SJSA1 (cell line): Measurements from ENCODE around the gene PPA2. TPM values are rescaled to one million over a fixed set of nuclear protein-coding genes. Genes with fewer than 3 reads are reported as not detected.
"Not testable (repeated sequence)": the region's sequence is repeated elsewhere in the genome, so short reads cannot be mapped to it uniquely, and the experiment has no call there.

Experiments
- DNase-seq, 2 experiments: peaks; one replicate each; pipeline ENCODE4 v3.0.0-alpha.2; 2015 to 2020; ENCODE audit warnings: low spot score in 2 of 2, low read depth in 1 of 2
- H3K27ac ChIP-seq: fragments of 250-450 bp; sonication (Bioruptor Pico); 2 replicates; pipeline ENCODE4 v1.5.1; 2020; ENCODE audit warnings: mild to moderate bottlenecking, moderate library complexity
- H3K27me3 ChIP-seq: fragments of 250-450 bp; sonication (Bioruptor Pico); replicated peaks from 2 replicates; pipeline ENCODE4 v1.5.1; 2020; ENCODE audit warnings: mild to moderate bottlenecking, moderate library complexity
- H3K36me3 ChIP-seq: fragments of 250-450 bp; sonication (Bioruptor Pico); 2 replicates; pipeline ENCODE4 v1.5.1; 2020; ENCODE audit warnings: mild to moderate bottlenecking
- H3K4me1 ChIP-seq: fragments of 250-450 bp; sonication (Bioruptor Pico); replicated peaks from 2 replicates; pipeline ENCODE4 v1.6.1; 2021; ENCODE audit warnings: mild to moderate bottlenecking
- H3K4me3 ChIP-seq: fragments of 250-450 bp; sonication (Bioruptor Pico); 2 replicates; pipeline ENCODE4 v1.5.1; 2020; ENCODE audit warnings: mild to moderate bottlenecking
- H3K9me3 ChIP-seq: fragments of 250-450 bp; sonication (Bioruptor Pico); replicated peaks from 2 replicates; pipeline ENCODE4 v1.5.1; 2020; ENCODE audit warnings: mild to moderate bottlenecking
- total RNA-seq: library from RNA; depleted of rRNA; stranded (reverse); fragments of >200 nt; shearing (Covaris generic); gene quantifications from 2 replicates; pipeline ENCODE4 v1.2.3, GENCODE V29; 2014

Gene PPA2
- total RNA-seq, 1 experiment from 2014 or later: 104 TPM

DNA sequence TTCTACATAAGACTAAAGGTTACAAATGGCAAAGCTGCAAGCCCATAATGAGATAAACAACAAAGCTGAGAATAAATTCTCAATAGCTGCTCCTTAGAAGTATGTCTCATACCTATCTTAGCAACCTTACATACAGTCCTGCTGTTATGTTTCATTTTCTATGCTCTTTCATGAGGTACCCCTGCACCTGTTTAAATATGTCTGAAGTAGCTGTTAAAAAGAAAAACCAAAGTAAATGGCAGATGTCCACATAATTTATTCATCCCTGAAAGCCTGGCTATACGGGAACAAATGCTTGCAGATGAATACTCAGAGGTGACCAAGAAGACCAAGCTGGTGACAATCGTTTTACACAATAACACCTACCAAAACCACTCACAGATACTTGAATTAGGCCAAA is 22.5 kb downstream of the PPA2 start:
- H3K4me3 ChIP-seq: no peak overlapping the region

DNA sequence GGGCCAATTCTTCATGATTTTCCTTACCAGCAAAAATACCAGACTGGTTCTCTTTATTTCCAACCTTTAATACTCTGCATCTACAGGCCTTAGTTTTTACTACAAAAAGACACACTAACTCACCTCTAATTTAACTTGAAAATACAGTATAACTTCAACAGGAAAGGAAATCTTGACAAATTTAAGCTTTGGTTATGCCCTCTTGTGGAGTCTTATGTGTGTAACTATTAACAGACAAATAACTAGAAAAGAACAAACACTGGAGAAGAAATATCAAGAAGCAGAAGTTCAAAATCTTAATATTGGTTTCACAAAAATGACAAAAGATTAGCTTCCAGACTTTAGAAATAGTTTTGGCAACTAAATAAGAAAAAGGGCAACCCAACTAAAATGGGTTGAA is 33.0 kb downstream of the PPA2 start:
- no peaks in the 10 kb centered on the region for H3K27me3 ChIP-seq
- peaks cover 7% of the 10 kb centered on the region for H3K36me3 ChIP-seq
- no peak for DNase-seq

More for the DNA sequence above, 22.5 kb downstream of the PPA2 start:
- Histone ChIP-seq H3K36me3 (peaks cover 11% of the 10 kb centered on the region), H3K4me1 (no peaks in the 10 kb centered on the region), H3K27ac (no peak overlapping the region), H3K27me3 (no peaks in the 10 kb centered on the region), H3K9me3 (no peaks in the 10 kb centered on the region)
- no peak for DNase-seq

DNA sequence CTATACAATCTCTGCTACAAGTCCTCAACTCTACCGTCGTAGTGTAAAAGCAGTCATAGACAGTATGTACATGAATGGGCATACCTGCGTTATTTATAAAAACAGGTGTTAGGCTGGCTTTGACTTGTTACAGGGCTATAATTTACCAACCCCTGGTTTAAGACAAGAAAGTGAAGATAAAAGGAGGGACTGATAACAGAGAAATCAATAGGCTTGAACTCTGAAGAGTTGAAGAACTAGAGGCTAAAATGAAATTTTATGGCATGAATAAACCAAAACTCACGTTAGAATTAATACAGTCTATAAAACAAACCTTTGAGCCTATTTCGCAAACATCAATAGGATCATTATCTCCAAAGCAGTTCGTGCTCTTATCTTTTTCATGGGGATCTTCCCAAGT is 36.2 kb downstream of the PPA2 start:
- DNase-seq: no peak
- Histone ChIP-seq H3K27me3 (no peaks in the 10 kb centered on the region), H3K36me3 (peaks cover 13% of the 10 kb centered on the region), H3K27ac (no peak overlapping the region), H3K4me3 (no peak overlapping the region), H3K9me3 (no peaks in the 10 kb centered on the region), H3K4me1 (peaks cover 11% of the 10 kb centered on the region)

More for the DNA sequence above, 33.0 kb downstream of the PPA2 start:
- Histone ChIP-seq H3K4me3 (no peak overlapping the region), H3K27ac (no peak overlapping the region), H3K9me3 (no peaks in the 10 kb centered on the region), H3K4me1 (peaks cover 14% of the 10 kb centered on the region)

DNA sequence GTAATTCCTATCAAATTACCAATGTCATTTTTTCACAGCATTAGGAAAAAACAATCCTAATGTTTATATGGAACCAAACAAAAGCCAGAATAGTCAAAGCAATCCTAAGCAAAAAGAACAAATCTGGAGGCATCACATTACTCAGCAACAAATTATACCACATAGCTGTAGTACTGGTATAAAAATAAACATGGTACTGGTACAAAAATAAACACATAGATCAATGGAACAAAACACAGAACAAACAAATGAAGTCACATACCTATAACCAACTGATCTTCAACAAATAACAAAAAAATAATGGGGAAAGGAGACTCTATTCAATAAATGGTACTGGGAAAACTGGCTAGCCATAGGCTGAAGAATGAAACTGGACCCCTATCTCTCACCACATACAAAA is 37.4 kb downstream of the PPA2 start:
- Histone ChIP-seq H3K27me3 (no peaks in the 10 kb centered on the region), H3K36me3 (peaks cover 13% of the 10 kb centered on the region), H3K27ac (no peak overlapping the region), H3K4me3 (no peak overlapping the region), H3K4me1 (peaks cover 11% of the 10 kb centered on the region), H3K9me3 (no peaks in the 10 kb centered on the region)
- DNase-seq: peak in 1 of 2 experiments; percentile 34

DNA sequence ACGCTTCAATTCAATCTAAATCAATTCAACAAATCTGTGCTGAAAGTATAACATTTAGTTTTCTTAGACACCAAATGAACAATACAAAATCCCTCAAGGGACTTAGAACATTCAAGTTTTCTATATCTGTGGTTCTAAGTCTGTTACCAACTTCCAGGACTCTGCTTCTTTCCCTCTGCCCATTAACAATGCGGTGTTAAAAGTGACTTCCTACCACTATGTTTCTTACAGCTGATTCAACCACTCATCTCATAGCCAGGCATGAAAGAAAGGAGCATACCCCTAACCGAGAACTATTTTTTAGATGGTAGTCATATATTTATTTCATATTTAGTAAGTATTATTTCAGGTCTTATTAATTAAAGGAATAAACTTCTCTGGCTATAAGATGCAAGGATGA is 38.9 kb downstream of the PPA2 start:
- no peak for DNase-seq
- Histone ChIP-seq H3K27me3 (no peaks in the 10 kb centered on the region), H3K9me3 (no peaks in the 10 kb centered on the region), H3K36me3 (peaks cover 13% of the 10 kb centered on the region), H3K27ac (no peak overlapping the region), H3K4me3 (no peak overlapping the region), H3K4me1 (peaks cover 11% of the 10 kb centered on the region)

DNA sequence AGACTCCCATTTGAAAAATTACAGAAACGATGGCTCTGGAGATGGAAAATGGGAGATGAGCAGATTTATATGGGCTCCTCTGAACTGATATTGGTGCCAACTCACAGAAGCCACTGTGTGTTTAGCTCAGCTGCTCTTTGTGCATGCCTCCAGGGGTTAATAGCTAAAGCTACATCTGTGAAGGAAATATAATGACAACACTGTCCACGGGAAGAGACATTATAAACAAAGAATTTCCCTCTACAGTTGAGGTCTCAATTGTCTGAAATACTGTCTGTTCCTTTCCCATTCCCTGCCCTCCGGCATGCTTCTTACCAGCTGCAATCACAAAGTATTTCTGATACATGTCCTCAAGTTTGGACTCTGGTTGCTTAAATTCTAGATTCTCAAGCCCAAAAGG is 40.4 kb downstream of the PPA2 start:
- H3K4me1 ChIP-seq: peaks cover 11% of the 10 kb centered on the region

DNA sequence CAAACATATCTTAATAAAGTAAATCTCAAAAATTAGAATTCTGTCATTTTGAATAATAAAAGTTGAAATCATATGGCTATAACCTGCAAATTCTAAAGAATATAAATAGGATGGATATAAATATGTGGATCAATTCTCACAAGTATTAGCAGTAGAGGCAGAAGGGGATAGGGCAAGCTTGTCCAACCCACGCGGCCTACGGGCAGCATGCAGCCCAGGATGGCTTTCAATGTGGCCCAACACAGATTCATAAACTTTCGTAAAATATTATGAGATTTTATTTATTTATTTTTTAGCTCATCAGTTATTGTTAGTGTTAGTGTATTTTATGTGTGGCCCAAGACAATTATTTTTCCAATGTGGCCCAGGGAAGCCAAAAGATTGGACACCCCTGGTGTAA is 41.4 kb downstream of the PPA2 start:
- H3K27ac ChIP-seq: no peak overlapping the region
- H3K9me3 ChIP-seq: no peaks in the 10 kb centered on the region
- H3K36me3 ChIP-seq: peaks cover 13% of the 10 kb centered on the region
- DNase-seq: no peak
- H3K4me3 ChIP-seq: no peak overlapping the region
- no peaks in the 10 kb centered on the region for H3K27me3 ChIP-seq
- H3K4me1 ChIP-seq: peaks cover 11% of the 10 kb centered on the region

More for the DNA sequence above, 40.4 kb downstream of the PPA2 start:
- H3K9me3 ChIP-seq: no peaks in the 10 kb centered on the region
- no peaks in the 10 kb centered on the region for H3K27me3 ChIP-seq
- no peak overlapping the region for H3K27ac ChIP-seq
- no peak for DNase-seq
- no peak overlapping the region for H3K4me3 ChIP-seq
- peaks cover 13% of the 10 kb centered on the region for H3K36me3 ChIP-seq

DNA sequence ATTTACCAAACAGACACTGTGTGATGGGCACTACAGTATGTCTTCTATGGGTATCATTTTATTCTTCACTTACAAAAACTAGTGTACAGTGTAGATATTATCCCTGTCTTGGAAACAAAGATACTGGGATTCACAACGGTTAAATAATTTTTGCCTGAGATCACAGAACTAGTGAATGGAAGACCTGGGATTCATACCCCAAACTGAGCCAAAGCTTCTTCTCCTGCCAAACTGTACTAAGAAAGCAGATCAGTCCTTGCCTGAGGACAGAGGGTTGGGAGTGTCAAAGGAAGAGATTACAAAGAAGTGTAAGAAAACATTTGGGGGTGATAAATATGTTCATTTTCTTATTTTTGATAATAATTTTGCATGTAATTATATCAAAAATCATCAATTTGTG is 43.1 kb downstream of the PPA2 start:
- Histone ChIP-seq H3K4me1 (no peaks in the 10 kb centered on the region), H3K4me3 (no peak overlapping the region), H3K27me3 (no peaks in the 10 kb centered on the region), H3K27ac (no peak overlapping the region), H3K36me3 (peaks cover 20% of the 10 kb centered on the region), H3K9me3 (peaks cover 4% of the 10 kb centered on the region; the same call in 1 of the 2 replicates)
- no peak for DNase-seq

DNA sequence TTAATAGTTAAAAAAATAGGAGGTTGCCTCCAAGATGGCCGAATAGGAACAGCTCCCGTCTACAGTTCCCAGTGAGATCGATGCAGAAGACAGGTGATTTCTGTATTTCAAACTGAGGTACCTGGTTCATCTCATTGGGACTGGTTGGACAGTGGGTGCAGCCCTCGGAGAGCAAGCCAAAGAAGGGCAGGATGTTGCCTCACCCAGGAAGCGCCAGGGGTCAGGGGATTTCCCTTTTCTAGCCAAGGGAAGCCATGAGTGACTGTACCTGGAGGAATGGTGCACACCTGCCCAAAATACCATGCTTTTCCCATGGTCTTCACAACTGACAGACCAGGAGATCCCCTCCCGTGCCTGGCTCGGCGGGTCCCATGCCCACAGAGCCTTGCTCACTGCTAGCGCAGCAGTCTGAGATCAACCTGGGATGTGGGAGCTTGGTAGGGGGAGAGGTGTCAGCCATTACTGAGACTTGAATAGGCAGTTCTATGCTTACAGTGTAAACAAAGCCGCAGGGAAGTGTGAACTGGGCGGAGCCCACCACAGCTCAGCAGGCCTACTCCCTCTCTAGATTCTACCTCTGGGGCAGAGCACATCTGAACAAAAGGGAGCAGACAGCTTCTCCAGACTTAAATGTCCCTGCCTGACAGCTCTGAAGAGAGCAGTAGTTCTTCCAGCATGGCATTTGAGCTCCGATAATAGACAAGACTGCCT is 47.5 kb downstream of the PPA2 start:
- Histone ChIP-seq H3K9me3 (peaks cover 4% of the 10 kb centered on the region; the same call in 1 of the 2 replicates), H3K4me1 (no peaks in the 10 kb centered on the region), H3K27me3 (no peaks in the 10 kb centered on the region), H3K4me3 (no peak overlapping the region), H3K36me3 (peaks cover 13% of the 10 kb centered on the region), H3K27ac (no peak overlapping the region)
- DNase-seq: no peak

DNA sequence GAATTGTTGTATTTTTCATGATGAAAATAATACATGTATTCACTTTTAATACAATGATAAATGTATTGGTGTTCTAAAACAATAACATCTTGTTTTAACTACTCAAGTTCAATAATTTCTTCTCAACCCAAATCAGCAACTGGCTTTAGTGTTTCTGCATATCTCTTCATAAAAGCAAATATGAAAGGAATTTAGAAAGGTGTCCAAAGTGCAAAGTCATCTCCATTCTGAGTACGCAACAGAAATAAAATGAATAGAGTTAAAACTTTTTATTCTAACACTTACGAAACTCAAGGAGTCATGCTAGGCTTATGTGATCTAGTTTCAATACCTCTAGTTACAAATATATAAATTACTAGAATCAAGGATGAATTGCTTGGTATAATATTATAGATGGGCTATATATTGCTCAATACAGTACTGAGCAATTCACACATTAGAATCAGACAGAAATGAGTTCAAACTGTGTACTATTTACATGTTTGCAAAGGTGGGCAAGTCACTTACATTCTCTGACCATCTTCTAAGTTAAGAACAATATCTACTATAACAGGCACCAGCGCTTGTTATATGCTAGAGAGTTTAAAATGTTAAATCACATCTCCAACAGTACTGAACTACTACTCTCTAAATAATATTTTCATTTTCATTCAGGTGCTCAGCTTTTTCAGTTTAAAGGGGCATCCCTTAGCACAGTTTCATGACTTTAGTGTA is 51.5 kb downstream of the PPA2 start:
- Histone ChIP-seq H3K36me3 (peaks cover 13% of the 10 kb centered on the region), H3K27me3 (no peaks in the 10 kb centered on the region), H3K27ac (no peak overlapping the region), H3K9me3 (peaks cover 4% of the 10 kb centered on the region; the same call in 1 of the 2 replicates), H3K4me3 (no peak overlapping the region), H3K4me1 (no peaks in the 10 kb centered on the region)
- DNase-seq: no peak

DNA sequence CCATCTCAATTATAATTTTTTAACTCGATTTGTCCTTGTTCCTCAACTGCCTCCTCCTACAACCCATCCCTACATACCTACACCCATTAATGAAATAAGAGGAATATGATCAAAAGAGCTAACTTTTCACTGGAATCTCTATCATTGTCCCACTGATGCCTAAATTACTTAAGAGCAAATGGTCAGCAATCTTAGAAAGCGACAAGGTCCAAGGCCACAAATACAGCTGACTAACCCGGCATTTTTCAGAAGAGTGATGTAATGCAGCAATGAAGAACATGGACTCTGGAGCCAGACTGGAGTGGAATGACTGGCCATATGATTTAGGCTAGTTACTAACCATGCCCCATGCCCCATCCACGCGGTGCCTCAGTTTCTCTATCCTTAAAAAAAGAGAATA is 56.2 kb downstream of the PPA2 start:
- H3K27ac ChIP-seq: no peak overlapping the region
- H3K9me3 ChIP-seq: no peaks in the 10 kb centered on the region
- no peaks in the 10 kb centered on the region for H3K4me1 ChIP-seq
- DNase-seq: no peak
- no peak overlapping the region for H3K4me3 ChIP-seq
- H3K36me3 ChIP-seq: no peaks in the 10 kb centered on the region; the same call in 1 of the 2 replicates
- H3K27me3 ChIP-seq: no peaks in the 10 kb centered on the region

DNA sequence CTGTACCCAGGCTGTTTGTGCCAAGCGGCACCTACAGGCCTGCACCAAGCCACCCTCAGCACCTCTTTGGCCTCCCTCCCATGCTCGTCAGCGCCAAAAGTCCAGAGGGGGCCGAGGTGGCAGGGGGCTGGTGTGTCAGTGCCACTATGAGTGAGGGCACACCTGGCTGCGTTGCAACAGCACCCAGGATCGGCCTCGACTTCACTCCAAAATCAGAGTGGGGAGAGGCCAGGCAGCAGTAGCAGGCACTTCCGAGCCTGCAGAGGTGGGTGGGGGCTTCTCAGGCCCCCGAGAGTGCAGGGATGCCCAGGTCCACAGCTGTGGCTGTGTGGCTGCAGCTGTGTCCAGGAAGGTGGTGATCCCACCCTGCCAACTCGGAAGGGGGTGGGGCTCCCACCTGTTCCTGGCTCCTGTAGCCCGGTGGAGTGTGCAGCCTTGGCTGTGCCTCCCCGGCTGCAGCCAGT is 58.5 kb downstream of the PPA2 start:
- Histone ChIP-seq H3K27ac (no peak overlapping the region), H3K9me3 (no peaks in the 10 kb centered on the region), H3K4me3 (no peak overlapping the region), H3K4me1 (no peaks in the 10 kb centered on the region), H3K36me3 (no peaks in the 10 kb centered on the region), H3K27me3 (no peaks in the 10 kb centered on the region)
- no peak for DNase-seq

DNA sequence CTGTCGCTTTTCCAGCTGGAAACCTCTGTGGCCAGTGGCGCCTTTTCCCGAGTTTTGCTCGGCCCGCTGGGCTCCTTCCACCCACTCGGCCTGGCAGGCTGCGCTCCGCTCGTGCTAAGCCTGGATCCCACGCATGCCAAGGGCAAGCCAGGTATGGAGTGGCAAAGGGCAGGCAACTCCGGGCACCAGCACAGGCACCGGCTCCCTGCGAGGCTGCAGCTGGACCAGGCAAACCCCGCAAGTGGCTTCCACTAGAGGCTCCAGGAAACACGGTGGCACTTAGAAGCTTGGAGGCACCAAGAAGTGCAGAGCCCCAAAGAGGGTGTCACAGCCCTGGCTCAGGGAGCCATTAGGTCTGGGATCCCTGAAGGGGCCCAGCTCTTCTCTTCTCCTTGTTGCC is 59.5 kb downstream of the PPA2 start:
- no peak for DNase-seq
- H3K36me3 ChIP-seq: no peaks in the 10 kb centered on the region
- no peak overlapping the region for H3K4me3 ChIP-seq
- no peaks in the 10 kb centered on the region for H3K4me1 ChIP-seq
- no peak overlapping the region for H3K27ac ChIP-seq
- no peaks in the 10 kb centered on the region for H3K9me3 ChIP-seq
- no peaks in the 10 kb centered on the region for H3K27me3 ChIP-seq

DNA sequence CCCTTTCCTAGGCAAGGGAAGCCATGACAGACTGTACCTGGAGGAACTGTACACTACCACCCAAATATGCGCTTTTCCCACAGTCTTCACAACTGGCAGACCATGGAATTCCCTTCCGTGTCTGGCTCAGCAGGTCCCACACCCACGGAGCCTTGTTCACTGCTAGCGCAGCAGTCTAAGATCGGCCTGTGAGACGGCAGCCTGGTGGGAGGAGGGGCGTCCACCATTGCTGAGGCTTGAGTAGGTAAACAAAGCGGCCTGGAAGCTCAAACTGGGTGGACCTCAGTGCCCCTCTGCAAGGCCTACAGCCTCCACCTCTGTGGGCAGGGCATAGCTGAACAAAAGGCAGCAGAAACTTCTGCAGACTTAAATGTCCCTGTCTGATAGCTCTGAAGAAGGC is 64.7 kb downstream of the PPA2 start:
- not testable (repeated sequence) for H3K27me3 ChIP-seq, DNase-seq, H3K4me1 ChIP-seq, H3K4me3 ChIP-seq, H3K9me3 ChIP-seq, H3K27ac ChIP-seq
- H3K36me3 ChIP-seq: 0 out of 2 replicates have a peak, but pooled peaks cover 14% of the 10 kb centered on the region
